Muscle layer of duodenum (tissue), 2 donors: ENCODE measurements around the gene PDE6H.
A peak's percentile ranks its signal among the peaks of the same experiment; 100 is the strongest.

Experiments
- H3K27ac ChIP-seq: one replicate; pipeline ENCODE4 v1.7.0; 2013; ENCODE audit warnings: mild to moderate bottlenecking, low read length
- H3K27me3 ChIP-seq: one replicate; pipeline ENCODE4 v1.7.0; 2013; ENCODE audit warnings: low read depth, mild to moderate bottlenecking, control low read depth, low read length
- H3K36me3 ChIP-seq, 2 donors: one replicate each; pipeline ENCODE4 v1.7.0; 2013; ENCODE audit warnings: low read length in 2 of 2, control low read depth in 1 of 2, mild to moderate bottlenecking in 1 of 2; ENCODE audit not compliant: insufficient read depth in 2 of 2, control insufficient read depth in 1 of 2
- H3K4me1 ChIP-seq, 2 donors: one replicate each; pipeline ENCODE4 v1.7.0; 2013; ENCODE audit warnings: low read length in 2 of 2, mild to moderate bottlenecking in 2 of 2, control low read depth in 1 of 2, moderate library complexity in 1 of 2; ENCODE audit not compliant: insufficient read depth in 2 of 2, control insufficient read depth in 1 of 2
- H3K4me3 ChIP-seq, 2 donors: one replicate each; pipeline ENCODE4 v1.7.0; 2013; ENCODE audit warnings: low read length in 2 of 2, low read depth in 1 of 2, mild to moderate bottlenecking in 1 of 2
- H3K9me3 ChIP-seq, 2 donors: one replicate each; pipeline ENCODE4 v1.7.0; 2013; ENCODE audit warnings: low read length in 2 of 2, control low read depth in 1 of 2, mild to moderate bottlenecking in 1 of 2; ENCODE audit not compliant: control insufficient read depth in 1 of 2
- donor health status: healthy.

PDE6H gene

GRCh38 chr12:14992673-14993072 is 19.8 kb downstream of the PDE6H start:
- no peak overlapping the region for H3K4me3 ChIP-seq
- no peaks in the 10 kb centered on the region for H3K27me3 ChIP-seq
- no peaks in the 10 kb centered on the region for H3K36me3 ChIP-seq
- H3K9me3 ChIP-seq = no peaks in the 10 kb centered on the region
- H3K27ac ChIP-seq = no peak overlapping the region
- peaks cover 0 to 10% of the 10 kb centered on the region in 2 donors for H3K4me1 ChIP-seq

GRCh38 chr12:14993117-14993516 is 20.3 kb downstream of the PDE6H start:
- H3K9me3 ChIP-seq = no peaks in the 10 kb centered on the region
- H3K27ac ChIP-seq = no peak overlapping the region
- no peak overlapping the region for H3K4me3 ChIP-seq
- no peaks in the 10 kb centered on the region for H3K27me3 ChIP-seq
- H3K36me3 ChIP-seq = no peaks in the 10 kb centered on the region
- peaks cover 0 to 10% of the 10 kb centered on the region in 2 donors for H3K4me1 ChIP-seq

- Histone ChIP-seq H3K4me3 (no peak overlapping the region), H3K36me3 (no peaks in the 10 kb centered on the region), H3K27me3 (no peaks in the 10 kb centered on the region), H3K4me1 (peaks cover 0 to 10% of the 10 kb centered on the region in 2 donors), H3K9me3 (no peaks in the 10 kb centered on the region), H3K27ac (no peak overlapping the region)
Measured at GRCh38 chr12:14993537-14994266, 20.9 kb downstream of the PDE6H start.

- H3K9me3 ChIP-seq = no peaks in the 10 kb centered on the region
- peaks cover 0 to 7% of the 10 kb centered on the region in 2 donors for H3K4me1 ChIP-seq
- H3K4me3 ChIP-seq = no peak overlapping the region
- no peak overlapping the region for H3K27ac ChIP-seq
- no peaks in the 10 kb centered on the region for H3K36me3 ChIP-seq
- H3K27me3 ChIP-seq = no peaks in the 10 kb centered on the region
Measured at GRCh38 chr12:14994610-14995009, 21.8 kb downstream of the PDE6H start.

GRCh38 chr12:14995583-14996425 is 23.0 kb downstream of the PDE6H start:
- Histone ChIP-seq H3K27me3 (no peaks in the 10 kb centered on the region), H3K4me3 (no peak overlapping the region), H3K36me3 (no peaks in the 10 kb centered on the region), H3K4me1 (peaks cover 0 to 6% of the 10 kb centered on the region in 2 donors), H3K27ac (no peak overlapping the region), H3K9me3 (no peaks in the 10 kb centered on the region)

GRCh38 chr12:14997998-14998397 is 25.2 kb downstream of the PDE6H start:
- Histone ChIP-seq H3K4me1 (peaks cover 0 to 17% of the 10 kb centered on the region in 2 donors), H3K27ac (peak overlapping the region; percentile 22), H3K27me3 (no peaks in the 10 kb centered on the region), H3K4me3 (no peak overlapping the region), H3K36me3 (no peaks in the 10 kb centered on the region), H3K9me3 (no peaks in the 10 kb centered on the region)

- no peak overlapping the region for H3K4me3 ChIP-seq
- H3K27ac ChIP-seq = no peak overlapping the region
- H3K9me3 ChIP-seq = no peaks in the 10 kb centered on the region
- H3K36me3 ChIP-seq = no peaks in the 10 kb centered on the region
- no peaks in the 10 kb centered on the region for H3K27me3 ChIP-seq
- peaks cover 0 to 17% of the 10 kb centered on the region in 2 donors for H3K4me1 ChIP-seq
Measured at GRCh38 chr12:14999021-14999694, 26.3 kb downstream of the PDE6H start.

GRCh38 chr12:14999695-15000365 is 27.0 kb downstream of the PDE6H start:
- Histone ChIP-seq H3K9me3 (no peaks in the 10 kb centered on the region), H3K36me3 (no peaks in the 10 kb centered on the region), H3K4me1 (peaks cover 0 to 17% of the 10 kb centered on the region in 2 donors), H3K4me3 (no peak overlapping the region), H3K27me3 (no peaks in the 10 kb centered on the region), H3K27ac (peak overlapping the region; percentile 6)

- Histone ChIP-seq H3K27ac (peak overlapping the region; percentile 6), H3K27me3 (no peaks in the 10 kb centered on the region), H3K36me3 (no peaks in the 10 kb centered on the region), H3K4me3 (no peak overlapping the region), H3K9me3 (no peaks in the 10 kb centered on the region), H3K4me1 (peaks cover 0 to 14% of the 10 kb centered on the region in 2 donors)
Measured at GRCh38 chr12:15000575-15000974, 27.7 kb downstream of the PDE6H start.

- Histone ChIP-seq H3K27me3 (no peaks in the 10 kb centered on the region), H3K27ac (peak overlapping the region; percentile 17), H3K36me3 (no peaks in the 10 kb centered on the region), H3K4me1 (peaks cover 0 to 12% of the 10 kb centered on the region in 2 donors), H3K9me3 (no peaks in the 10 kb centered on the region), H3K4me3 (no peak overlapping the region)
Measured at GRCh38 chr12:15001733-15002382, 29.0 kb downstream of the PDE6H start.
